HepG2 (cell line): ENCODE results near the gene ARL5B. TPM values are rescaled to one million over a fixed set of nuclear protein-coding genes. Genes with fewer than 3 reads are reported as not detected.

ENCODE experiments used
- ATAC-seq: fragments of 200-7000 bp; cut with Tn5 transposase; 3 replicates; pipeline ENCODE4 v1.9.1; 2020; ENCODE audit warnings: mild to moderate bottlenecking, moderate library complexity
- BruUV-seq: library from RNA; stranded (reverse); fragments of 400-500 nt; replicated peaks from 2 replicates; lab custom pipeline; 2021; lab: Mats Ljungman, UMichigan
- CTCF ChIA-PET: fragments of 300-600 bp; formaldehyde crosslinking; extraction: SDS; loops from one replicate; lab custom pipeline; 2021; ENCODE audit warnings: low total read pairs, inconsistent platforms, low intra/inter-chr PET ratio; lab: Yijun Ruan, JAX
- POLR2A ChIA-PET: fragments of 350-600 bp; sonication (Branson Sonifier 250); formaldehyde crosslinking; loops from one replicate; lab custom pipeline; 2020; ENCODE audit warnings: antibody characterized with exemption, inconsistent platforms; lab: Yijun Ruan, JAX
- DNase-seq: peaks from one replicate; pipeline ENCODE4 v3.0.0-alpha.2; 2015; ENCODE audit warnings: low spot score
- FAIRE-seq: peaks from 3 replicates; lab custom pipeline; 2011; peaks lifted over from hg19 to GRCh38; lab: Jason Lieb, UNC
- H2AFZ ChIP-seq: one replicate; pipeline ENCODE4 v1.6.1; 2011; ENCODE audit warnings: low read length, inconsistent platforms
- H3K27ac ChIP-seq: fragments of 300-600 bp; 3 replicates; pipeline ENCODE4 v1.8.0; 2011; ENCODE audit warnings: mixed run types, mild to moderate bottlenecking, mixed read lengths, low read length, inconsistent platforms; ENCODE audit not compliant: insufficient read depth; ENCODE audit errors: extremely low read length
- H3K27me3 ChIP-seq, 2 experiments: fragments of 200-600 bp in 1 of 2; 2 replicates in 1 of 2; 3 replicates in 1 of 2; pipeline versions ENCODE4 v1.6.0 to v1.8.0; 2011; ENCODE audit warnings: low read length in 2 of 2, mild to moderate bottlenecking in 2 of 2, moderate library complexity in 2 of 2, inconsistent platforms in 1 of 2; ENCODE audit not compliant: insufficient read depth in 2 of 2, control insufficient read depth in 1 of 2
- H3K36me3 ChIP-seq, 2 experiments: fragments of 200-600 bp in 1 of 2; replicated peaks in 1 of 2; 2 replicates in 1 of 2; 3 replicates in 1 of 2; pipeline versions ENCODE4 v1.5.1 to v1.8.0; 2011; ENCODE audit warnings: low read length in 2 of 2, inconsistent platforms in 1 of 2; ENCODE audit not compliant: insufficient read depth in 2 of 2, control insufficient read depth in 1 of 2
- H3K4me1 ChIP-seq: 2 replicates; pipeline ENCODE4 v1.5.1; 2012; ENCODE audit warnings: low read length, inconsistent platforms; ENCODE audit not compliant: insufficient read depth
- H3K4me2 ChIP-seq: 2 replicates; pipeline ENCODE4 v1.6.0; 2011; ENCODE audit warnings: low read depth, low read length, inconsistent platforms
- H3K4me3 ChIP-seq, 3 experiments: fragments of 200-600 bp in 1 of 3; sonication (generic), shearing (Covaris generic) in 1 of 3; replicated peaks in 1 of 3; 2 replicates each; pipeline ENCODE4 v1.5.1; 2011 to 2016; ENCODE audit warnings: low read length in 3 of 3, inconsistent platforms in 2 of 3, low read depth in 2 of 3, mild to moderate bottlenecking in 2 of 3, control low read depth in 1 of 3, mixed read lengths in 1 of 3; ENCODE audit not compliant: insufficient read depth in 1 of 3
- H3K79me2 ChIP-seq: one replicate; pipeline ENCODE4 v1.6.1; 2011; ENCODE audit warnings: low read length, inconsistent platforms; ENCODE audit not compliant: insufficient read depth
- H3K9ac ChIP-seq: 2 replicates; pipeline ENCODE4 v1.6.0; 2011; ENCODE audit warnings: mild to moderate bottlenecking, low read depth, low read length, inconsistent platforms; ENCODE audit not compliant: insufficient read depth
- H3K9me3 ChIP-seq: 2 replicates; pipeline ENCODE4 v1.5.1; 2012; ENCODE audit warnings: mild to moderate bottlenecking, low read length
- H4K20me1 ChIP-seq: 2 replicates; pipeline ENCODE4 v1.6.0; 2011; ENCODE audit warnings: inconsistent platforms, mild to moderate bottlenecking, low read length, moderate library complexity; ENCODE audit not compliant: insufficient read depth
- CC2D1A ChIP-seq: sonication (generic); formaldehyde crosslinking; IDR thresholded peaks from 2 replicates; pipeline ENCODE4 v1.8.1; 2023; ENCODE audit warnings: mild to moderate bottlenecking, missing genetic modification reagents
- HIVEP1 ChIP-seq: sonication (generic); formaldehyde crosslinking; IDR thresholded peaks from 2 replicates; pipeline ENCODE4 v1.4.0; 2020; ENCODE audit warnings: mild to moderate bottlenecking, missing genetic modification reagents
- IRX3 ChIP-seq: sonication (generic); formaldehyde crosslinking; IDR thresholded peaks from 2 replicates; pipeline ENCODE4 v1.8.1; 2023; ENCODE audit warnings: mild to moderate bottlenecking, low read depth, missing genetic modification reagents, borderline replicate concordance
- MYPOP ChIP-seq: sonication (generic); formaldehyde crosslinking; IDR thresholded peaks from 2 replicates; pipeline ENCODE4 v1.8.1; 2023; ENCODE audit warnings: mild to moderate bottlenecking, moderate library complexity, missing genetic modification reagents
- POGZ ChIP-seq: sonication (generic); formaldehyde crosslinking; IDR thresholded peaks from 2 replicates; pipeline ENCODE4 v1.4.0; 2020; ENCODE audit warnings: mild to moderate bottlenecking, missing genetic modification reagents
- ZNF691 ChIP-seq: sonication (generic); formaldehyde crosslinking; IDR thresholded peaks from 2 replicates; pipeline ENCODE4 v1.4.0; 2020; ENCODE audit warnings: missing genetic modification reagents, low read depth, mild to moderate bottlenecking, borderline replicate concordance
- ZNF746 ChIP-seq: sonication (generic); formaldehyde crosslinking; IDR thresholded peaks from 2 replicates; pipeline ENCODE4 v1.8.0; 2022; ENCODE audit warnings: mild to moderate bottlenecking, missing genetic modification reagents
- WGBS: methylation state at CpG from one replicate; pipeline ENCODE4 v1.1.6; 2017; ENCODE audit warnings: low lambda C conversion rate; 5-methylcytosine and 5-hydroxymethylcytosine counted together
- in situ Hi-C: cut with HindIII; loops from 2 replicates; pipeline ENCODE4 v1.10.0; 2017; ENCODE audit warnings: low pct_unique_long_range_greater_than_20kb; ENCODE audit not compliant: extremely low pct_ligation_motif_present
- intact Hi-C: fragments of 100-400 bp; cut with micrococcal nuclease; formaldehyde crosslinking; loops from one replicate; pipeline ENCODE4 v1.10.0; 2022; ENCODE audit not compliant: unreplicated experiment
- polyA plus RNA-seq, 8 experiments: library from polyadenylated mRNA; depleted of rRNA in 3 of 8; stranded (reverse) in 7 of 8; unstranded in 1 of 8; fragments of >200 nt; fragmentation: Illumina TruSeq in 4 of 8; extraction: Trizol in 4 of 8; gene quantifications; 2 replicates each; pipeline versions ENCODE4 v1.2.1 to v1.2.3, GENCODE V29; 2011 to 2016; ENCODE audit warnings: low read depth in 4 of 8, missing spikeins in 1 of 8, mixed read lengths in 1 of 8; ENCODE audit not compliant: insufficient read depth in 1 of 8
- total RNA-seq, 5 experiments: library from RNA; depleted of rRNA; stranded (reverse); fragments of >200 nt; fragmentation: Illumina TruSeq; extraction: Trizol; gene quantifications; 2 replicates each; pipeline ENCODE4 v1.2.3, GENCODE V29; 2016; ENCODE audit warnings: low read depth in 1 of 5
- TF ChIP-seq, protein P1 (sequence below): sonication (generic); formaldehyde crosslinking; IDR thresholded peaks from 2 replicates; pipeline ENCODE4 v1.4.0; 2020; ENCODE audit warnings: mild to moderate bottlenecking, missing genetic modification reagents
- TF ChIP-seq, protein P2 (sequence below): sonication (generic); formaldehyde crosslinking; IDR thresholded peaks from 2 replicates; pipeline ENCODE4 v1.4.0; 2020; ENCODE audit warnings: mild to moderate bottlenecking, missing genetic modification reagents, borderline replicate concordance
- TF ChIP-seq, protein P3 (sequence below): sonication (generic); formaldehyde crosslinking; IDR thresholded peaks from 2 replicates; pipeline ENCODE4 v1.5.0; 2020; ENCODE audit warnings: missing genetic modification reagents

Gene ARL5B
- total and polyA plus RNA-seq, 2 of the 13 experiments (the other 11 are each of a cell fraction or from before 2014, with no cell fraction given), result 26.6 to 32.7 TPM

- BruUV-seq, result no TSS peak
- Histone ChIP-seq H3K9me3 (no peaks in the 10 kb centered on the region), H3K4me3 (no peak overlapping the region), H3K9ac (no peak overlapping the region), H3K27me3 (no peaks in the 10 kb centered on the region), H4K20me1 (no peaks in the 10 kb centered on the region), H3K4me1 (peaks cover 11% of the 10 kb centered on the region), H2AFZ (no peak overlapping the region), H3K79me2 (no peaks in the 10 kb centered on the region), H3K4me2 (no peak overlapping the region), H3K36me3 (no peaks in the 10 kb centered on the region), H3K27ac (no peak overlapping the region)
- DNase-seq, result no peak
- CTCF ChIA-PET, result no interaction called here
- in situ Hi-C loops, result loop anchor here (25.0 kb wide), 1 partner anchor 1097 kb away; no protein-coding TSS in a partner anchor
- POLR2A ChIA-PET, result interaction anchor here (1.2 kb wide), 1 partner anchor 31 kb away, joined by 3 read pairs; no protein-coding TSS in a partner anchor
- intact Hi-C loops, result no loop called here
- 31% methylated on average over 6 of the region's 6 CpGs for WGBS
- no peak for FAIRE-seq
- no peak for ATAC-seq
- TF ChIP-seq POGZ (no peak), CC2D1A (CRISPR knock-in tag) (no peak), ZNF746 (CRISPR knock-in tag) (no peak), ZNF691 (CRISPR knock-in tag) (no peak), MYPOP (CRISPR knock-in tag) (no peak), HIVEP1 (CRISPR knock-in tag) (no peak), IRX3 (CRISPR knock-in tag) (no peak)
- TF ChIP-seq, protein P1, sequence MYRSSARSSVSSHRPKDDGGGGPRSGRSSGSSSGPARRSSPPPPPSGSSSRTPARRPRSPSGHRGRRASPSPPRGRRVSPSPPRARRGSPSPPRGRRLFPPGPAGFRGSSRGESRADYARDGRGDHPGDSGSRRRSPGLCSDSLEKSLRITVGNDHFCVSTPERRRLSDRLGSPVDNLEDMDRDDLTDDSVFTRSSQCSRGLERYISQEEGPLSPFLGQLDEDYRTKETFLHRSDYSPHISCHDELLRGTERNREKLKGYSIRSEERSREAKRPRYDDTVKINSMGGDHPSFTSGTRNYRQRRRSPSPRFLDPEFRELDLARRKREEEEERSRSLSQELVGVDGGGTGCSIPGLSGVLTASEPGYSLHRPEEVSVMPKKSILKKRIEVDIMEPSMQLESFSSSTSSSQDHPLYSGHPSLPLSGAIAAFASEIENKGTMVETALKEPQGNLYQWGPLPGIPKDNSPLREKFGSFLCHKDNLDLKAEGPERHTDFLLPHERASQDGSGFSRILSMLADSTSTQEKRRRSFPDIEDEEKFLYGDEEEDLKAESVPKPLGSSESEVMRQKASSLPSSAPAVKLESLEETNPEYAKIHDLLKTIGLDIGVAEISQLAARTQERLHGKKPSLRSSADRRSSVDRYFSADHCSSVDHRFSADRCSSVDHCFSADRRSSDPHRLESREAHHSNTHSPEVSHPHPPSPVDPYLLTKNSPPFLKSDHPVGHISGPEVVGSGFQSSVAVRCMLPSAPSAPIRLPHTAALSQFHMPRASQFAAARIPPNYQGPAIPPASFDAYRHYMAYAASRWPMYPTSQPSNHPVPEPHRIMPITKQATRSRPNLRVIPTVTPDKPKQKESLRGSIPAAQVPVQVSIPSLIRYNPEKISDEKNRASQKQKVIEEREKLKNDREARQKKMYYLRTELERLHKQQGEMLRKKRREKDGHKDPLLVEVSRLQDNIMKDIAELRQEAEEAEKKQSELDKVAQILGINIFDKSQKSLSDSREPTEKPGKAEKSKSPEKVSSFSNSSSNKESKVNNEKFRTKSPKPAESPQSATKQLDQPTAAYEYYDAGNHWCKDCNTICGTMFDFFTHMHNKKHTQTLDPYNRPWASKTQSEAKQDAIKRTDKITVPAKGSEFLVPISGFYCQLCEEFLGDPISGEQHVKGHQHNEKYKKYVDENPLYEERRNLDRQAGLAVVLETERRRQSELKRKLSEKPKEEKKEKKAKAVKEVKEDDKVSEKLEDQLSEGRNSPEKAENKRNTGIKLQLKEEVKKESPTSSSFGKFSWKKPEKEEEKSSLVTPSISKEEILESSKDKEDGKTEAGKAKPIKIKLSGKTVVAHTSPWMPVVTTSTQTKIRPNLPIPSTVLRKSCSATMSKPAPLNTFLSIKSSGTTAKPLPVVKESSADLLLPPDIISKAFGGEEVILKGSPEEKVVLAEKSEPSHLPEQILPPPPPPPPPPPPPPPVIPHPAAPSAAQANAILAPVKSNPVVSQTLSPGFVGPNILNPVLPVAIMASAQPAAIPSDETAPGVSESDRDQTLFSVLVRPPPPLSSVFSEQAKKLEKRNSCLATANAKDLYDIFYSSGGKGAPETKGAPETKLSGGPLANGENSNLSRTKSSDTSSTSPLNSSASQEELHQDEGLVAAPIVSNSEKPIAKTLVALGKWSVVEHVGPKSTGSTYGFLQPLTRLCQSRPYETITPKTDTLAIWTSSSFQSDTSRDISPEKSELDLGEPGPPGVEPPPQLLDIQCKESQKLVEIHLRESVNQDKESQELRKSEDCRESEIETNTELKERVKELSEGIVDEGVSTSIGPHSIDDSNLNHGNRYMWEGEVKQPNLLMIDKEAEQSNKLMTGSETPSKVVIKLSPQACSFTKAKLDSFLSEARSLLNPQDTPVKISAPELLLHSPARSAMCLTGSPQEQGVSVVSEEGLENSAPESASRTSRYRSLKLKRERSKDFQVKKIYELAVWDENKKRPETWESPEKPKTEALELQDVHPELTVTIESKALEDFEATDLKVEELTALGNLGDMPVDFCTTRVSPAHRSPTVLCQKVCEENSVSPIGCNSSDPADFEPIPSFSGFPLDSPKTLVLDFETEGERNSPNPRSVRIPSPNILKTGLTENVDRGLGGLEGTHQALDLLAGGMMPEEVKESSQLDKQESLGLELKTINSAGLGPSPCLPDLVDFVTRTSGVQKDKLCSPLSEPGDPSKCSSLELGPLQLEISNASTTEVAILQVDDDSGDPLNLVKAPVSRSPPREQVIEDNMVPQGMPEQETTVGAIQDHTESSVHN, result no peak
- TF ChIP-seq, protein P2, sequence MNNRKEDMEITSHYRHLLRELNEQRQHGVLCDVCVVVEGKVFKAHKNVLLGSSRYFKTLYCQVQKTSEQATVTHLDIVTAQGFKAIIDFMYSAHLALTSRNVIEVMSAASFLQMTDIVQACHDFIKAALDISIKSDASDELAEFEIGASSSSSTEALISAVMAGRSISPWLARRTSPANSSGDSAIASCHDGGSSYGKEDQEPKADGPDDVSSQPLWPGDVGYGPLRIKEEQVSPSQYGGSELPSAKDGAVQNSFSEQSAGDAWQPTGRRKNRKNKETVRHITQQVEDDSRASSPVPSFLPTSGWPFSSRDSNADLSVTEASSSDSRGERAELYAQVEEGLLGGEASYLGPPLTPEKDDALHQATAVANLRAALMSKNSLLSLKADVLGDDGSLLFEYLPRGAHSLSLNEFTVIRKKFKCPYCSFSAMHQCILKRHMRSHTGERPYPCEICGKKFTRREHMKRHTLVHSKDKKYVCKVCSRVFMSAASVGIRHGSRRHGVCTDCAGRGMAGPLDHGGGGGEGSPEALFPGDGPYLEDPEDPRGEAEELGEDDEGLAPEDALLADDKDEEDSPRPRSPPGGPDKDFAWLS (CRISPR knock-in tag), result no peak
- TF ChIP-seq, protein P3, sequence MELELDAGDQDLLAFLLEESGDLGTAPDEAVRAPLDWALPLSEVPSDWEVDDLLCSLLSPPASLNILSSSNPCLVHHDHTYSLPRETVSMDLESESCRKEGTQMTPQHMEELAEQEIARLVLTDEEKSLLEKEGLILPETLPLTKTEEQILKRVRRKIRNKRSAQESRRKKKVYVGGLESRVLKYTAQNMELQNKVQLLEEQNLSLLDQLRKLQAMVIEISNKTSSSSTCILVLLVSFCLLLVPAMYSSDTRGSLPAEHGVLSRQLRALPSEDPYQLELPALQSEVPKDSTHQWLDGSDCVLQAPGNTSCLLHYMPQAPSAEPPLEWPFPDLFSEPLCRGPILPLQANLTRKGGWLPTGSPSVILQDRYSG, result no peak
These were observed 31.3 kb downstream of the ARL5B start for GRCh38 chr10:18690541-18690940.
